GM13976 (cell line): ENCODE data around the gene ADK.
"Not testable (repeated sequence)": the region's sequence is repeated elsewhere in the genome, so short reads cannot be mapped to it uniquely, and the experiment has no call there.

Source experiments
- DNase-seq: peaks from one replicate; pipeline ENCODE4 v3.0.0; 2012; ENCODE audit warnings: low spot score
- CTCF ChIP-seq: IDR thresholded peaks from 2 replicates; pipeline ENCODE4 v1.5.1; 2012; ENCODE audit warnings: borderline replicate concordance, mild to moderate bottlenecking; ENCODE audit not compliant: insufficient read depth; ENCODE audit errors: extremely low read depth, missing control alignments, control extremely low read depth
- in situ Hi-C: fragments of 300-500 bp; cut with MboI; formaldehyde crosslinking; loops from one replicate; pipeline ENCODE4 v1.12.0; 2022; ENCODE audit warnings: low sequenced_read_pairs, mixed read lengths, inconsistent platforms; ENCODE audit not compliant: unreplicated experiment

ADK gene

GRCh38 chr10:74289188-74289587, 138.2 kb downstream of the ADK start:
- in situ Hi-C loops = no loop called here
- no peak for TF ChIP-seq CTCF
- no peak for DNase-seq

GRCh38 chr10:74289951-74290350, 138.9 kb downstream of the ADK start:
- DNase-seq = no peak

GRCh38 chr10:74290708-74291107, 139.7 kb downstream of the ADK start:
- TF ChIP-seq CTCF = no peak
- in situ Hi-C loops = no loop called here
- no peak for DNase-seq

More at GRCh38 chr10:74289951-74290350, 138.9 kb downstream of the ADK start:
- in situ Hi-C loops = no loop called here
- TF ChIP-seq CTCF = no peak

DNA sequence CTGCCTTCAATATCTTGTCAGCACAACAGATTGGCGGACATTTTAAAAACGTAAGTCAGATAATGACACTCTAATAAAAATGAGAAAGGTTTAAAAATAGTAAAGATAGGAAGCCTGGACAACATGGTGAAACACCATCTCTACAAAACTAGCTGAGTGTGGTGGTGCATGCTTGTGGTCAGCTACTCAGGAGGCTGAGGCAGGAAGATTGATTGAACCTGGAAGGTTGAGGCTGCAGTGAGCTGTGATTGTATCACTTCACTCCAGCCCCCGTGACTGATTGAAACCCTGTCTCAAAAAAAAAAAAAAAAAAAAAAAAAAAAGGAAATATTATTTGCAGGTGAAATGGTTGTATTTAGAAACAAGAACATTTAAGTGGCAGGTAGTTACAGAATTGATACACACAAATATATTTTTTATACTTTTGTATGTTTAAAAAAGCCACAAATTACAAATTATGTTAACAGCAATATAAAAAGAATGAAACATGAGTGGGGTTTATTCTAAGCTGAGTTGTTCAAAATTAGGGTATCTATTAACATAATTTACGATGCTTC, 141.9 kb downstream of the ADK start:
- in situ Hi-C loops = no loop called here
- TF ChIP-seq CTCF = no peak

GRCh38 chr10:74293686-74294371, 142.8 kb downstream of the ADK start:
- DNase-seq = no peak
- in situ Hi-C loops = no loop called here
- no peak for TF ChIP-seq CTCF

More for the DNA sequence above, 141.9 kb downstream of the ADK start:
- no peak for DNase-seq

GRCh38 chr10:74297389-74298080, 146.5 kb downstream of the ADK start:
- DNase-seq = no peak
- TF ChIP-seq CTCF = no peak
- in situ Hi-C loops = no loop called here

DNA sequence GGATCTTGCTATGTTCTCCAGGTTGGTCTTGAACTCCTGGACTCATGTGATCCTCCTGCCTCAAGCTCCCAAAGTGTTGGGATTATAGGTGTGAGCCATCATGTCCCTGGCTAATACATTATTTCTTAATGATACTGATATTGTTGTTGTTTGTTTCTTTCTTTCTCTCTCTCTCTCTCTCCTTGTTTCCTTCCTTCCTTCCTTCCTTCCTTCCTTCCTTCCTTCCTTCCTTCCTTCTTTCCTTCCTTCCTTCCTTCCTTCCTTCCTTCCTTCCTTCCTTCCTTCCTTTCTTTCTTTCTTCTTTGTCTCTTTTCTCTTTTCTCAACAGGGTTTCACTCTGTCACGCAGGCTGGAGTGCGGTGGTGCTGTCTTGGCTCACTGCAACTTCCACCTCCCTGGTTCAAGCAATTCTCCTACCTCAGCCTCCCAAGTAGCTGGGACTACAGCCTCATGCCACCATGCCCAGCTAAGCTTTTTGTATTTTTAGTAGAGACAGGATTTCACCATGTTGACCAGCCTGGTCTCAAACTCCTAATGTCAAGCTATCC, 149.1 kb downstream of the ADK start:
- DNase-seq, in situ Hi-C loops: not testable (repeated sequence)
